Upper lobe of left lung (tissue), 4 donors: ENCODE data around the gene HIVEP3.

Experiments used
- EP300 ChIP-seq, 4 donors: sonication (generic); formaldehyde crosslinking; IDR thresholded peaks; one replicate each; pipeline ENCODE4 v1.5.1; 2017; ENCODE audit warnings: antibody characterized with exemption in 4 of 4, control low read depth in 2 of 4
- POLR2A ChIP-seq, 4 donors: fragments of 450-650 bp; IDR thresholded peaks; one replicate each; pipeline ENCODE4 v1.5.1; 2016 to 2017; ENCODE audit warnings: antibody characterized with exemption in 4 of 4, mild to moderate bottlenecking in 2 of 4
- POLR2AphosphoS5 ChIP-seq, 2 donors: sonication (generic); formaldehyde crosslinking; IDR thresholded peaks; one replicate each; pipeline ENCODE4 v1.5.1; 2017; ENCODE audit warnings: antibody characterized with exemption in 2 of 2
- TF ChIP-seq, protein P1 (sequence below), 6 experiments: fragments of 450-650 bp in 4 of 6; fragments of 200-600 bp in 2 of 6; sonication (generic) in 2 of 6; IDR thresholded peaks; one replicate each; pipeline ENCODE4 v1.5.1; 2016 to 2019; ENCODE audit warnings: antibody characterized with exemption in 6 of 6

GRCh38 chr1:41712695-41713094 is 206.0 kb downstream of the HIVEP3 start:
- TF ChIP-seq POLR2A (IDR thresholded peaks at IDR 0.05) (no peak), POLR2AphosphoS5 (IDR thresholded peaks at IDR 0.05) (no peak), EP300 (IDR thresholded peaks at IDR 0.05) (no peak)
- TF ChIP-seq, protein P1, sequence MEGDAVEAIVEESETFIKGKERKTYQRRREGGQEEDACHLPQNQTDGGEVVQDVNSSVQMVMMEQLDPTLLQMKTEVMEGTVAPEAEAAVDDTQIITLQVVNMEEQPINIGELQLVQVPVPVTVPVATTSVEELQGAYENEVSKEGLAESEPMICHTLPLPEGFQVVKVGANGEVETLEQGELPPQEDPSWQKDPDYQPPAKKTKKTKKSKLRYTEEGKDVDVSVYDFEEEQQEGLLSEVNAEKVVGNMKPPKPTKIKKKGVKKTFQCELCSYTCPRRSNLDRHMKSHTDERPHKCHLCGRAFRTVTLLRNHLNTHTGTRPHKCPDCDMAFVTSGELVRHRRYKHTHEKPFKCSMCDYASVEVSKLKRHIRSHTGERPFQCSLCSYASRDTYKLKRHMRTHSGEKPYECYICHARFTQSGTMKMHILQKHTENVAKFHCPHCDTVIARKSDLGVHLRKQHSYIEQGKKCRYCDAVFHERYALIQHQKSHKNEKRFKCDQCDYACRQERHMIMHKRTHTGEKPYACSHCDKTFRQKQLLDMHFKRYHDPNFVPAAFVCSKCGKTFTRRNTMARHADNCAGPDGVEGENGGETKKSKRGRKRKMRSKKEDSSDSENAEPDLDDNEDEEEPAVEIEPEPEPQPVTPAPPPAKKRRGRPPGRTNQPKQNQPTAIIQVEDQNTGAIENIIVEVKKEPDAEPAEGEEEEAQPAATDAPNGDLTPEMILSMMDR (IDR thresholded peaks at IDR 0.05): no peak
